ENCODE measurements around the gene MAGEB18.

DNA sequence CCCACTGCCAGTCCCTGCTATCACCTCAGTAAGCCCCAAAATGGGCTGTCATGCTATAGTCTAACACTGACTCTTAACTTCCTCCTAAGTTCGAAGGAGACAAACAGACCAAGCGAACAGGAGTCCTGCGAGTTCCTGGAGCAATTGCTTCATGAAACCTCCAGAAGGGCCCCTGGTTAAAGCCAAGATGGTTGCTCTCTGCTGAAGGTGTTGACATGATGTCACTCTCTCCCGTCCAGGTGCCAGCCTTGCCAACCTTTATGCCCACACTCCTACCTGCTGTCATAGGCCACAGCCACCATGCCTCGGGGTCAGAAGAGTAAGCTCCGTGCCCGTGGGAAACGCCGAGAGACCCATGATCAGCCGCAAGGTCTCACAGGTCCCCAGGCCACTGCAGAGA, 22.2 kb downstream of the MAGEB18 start, which contains the start of gene MAGEB6B:
- TF ChIP-seq POLR2A (IDR thresholded peaks at IDR 0.05): no peak
- TF ChIP-seq, protein P1, sequence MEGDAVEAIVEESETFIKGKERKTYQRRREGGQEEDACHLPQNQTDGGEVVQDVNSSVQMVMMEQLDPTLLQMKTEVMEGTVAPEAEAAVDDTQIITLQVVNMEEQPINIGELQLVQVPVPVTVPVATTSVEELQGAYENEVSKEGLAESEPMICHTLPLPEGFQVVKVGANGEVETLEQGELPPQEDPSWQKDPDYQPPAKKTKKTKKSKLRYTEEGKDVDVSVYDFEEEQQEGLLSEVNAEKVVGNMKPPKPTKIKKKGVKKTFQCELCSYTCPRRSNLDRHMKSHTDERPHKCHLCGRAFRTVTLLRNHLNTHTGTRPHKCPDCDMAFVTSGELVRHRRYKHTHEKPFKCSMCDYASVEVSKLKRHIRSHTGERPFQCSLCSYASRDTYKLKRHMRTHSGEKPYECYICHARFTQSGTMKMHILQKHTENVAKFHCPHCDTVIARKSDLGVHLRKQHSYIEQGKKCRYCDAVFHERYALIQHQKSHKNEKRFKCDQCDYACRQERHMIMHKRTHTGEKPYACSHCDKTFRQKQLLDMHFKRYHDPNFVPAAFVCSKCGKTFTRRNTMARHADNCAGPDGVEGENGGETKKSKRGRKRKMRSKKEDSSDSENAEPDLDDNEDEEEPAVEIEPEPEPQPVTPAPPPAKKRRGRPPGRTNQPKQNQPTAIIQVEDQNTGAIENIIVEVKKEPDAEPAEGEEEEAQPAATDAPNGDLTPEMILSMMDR (IDR thresholded peaks at IDR 0.05): no peak

Data from heart left ventricle (tissue), 13 donors.